ENCODE results near the gene ATP1A4. TPM values are rescaled to one million over a fixed set of nuclear protein-coding genes. Genes with fewer than 3 reads are reported as not detected.

ATP1A4 gene
- total and polyA plus RNA-seq, 9 of the 15 experiments (the other 6 are each of a cell fraction or from before 2014, with no cell fraction given): 0.07 TPM; not detected in 8

DNA sequence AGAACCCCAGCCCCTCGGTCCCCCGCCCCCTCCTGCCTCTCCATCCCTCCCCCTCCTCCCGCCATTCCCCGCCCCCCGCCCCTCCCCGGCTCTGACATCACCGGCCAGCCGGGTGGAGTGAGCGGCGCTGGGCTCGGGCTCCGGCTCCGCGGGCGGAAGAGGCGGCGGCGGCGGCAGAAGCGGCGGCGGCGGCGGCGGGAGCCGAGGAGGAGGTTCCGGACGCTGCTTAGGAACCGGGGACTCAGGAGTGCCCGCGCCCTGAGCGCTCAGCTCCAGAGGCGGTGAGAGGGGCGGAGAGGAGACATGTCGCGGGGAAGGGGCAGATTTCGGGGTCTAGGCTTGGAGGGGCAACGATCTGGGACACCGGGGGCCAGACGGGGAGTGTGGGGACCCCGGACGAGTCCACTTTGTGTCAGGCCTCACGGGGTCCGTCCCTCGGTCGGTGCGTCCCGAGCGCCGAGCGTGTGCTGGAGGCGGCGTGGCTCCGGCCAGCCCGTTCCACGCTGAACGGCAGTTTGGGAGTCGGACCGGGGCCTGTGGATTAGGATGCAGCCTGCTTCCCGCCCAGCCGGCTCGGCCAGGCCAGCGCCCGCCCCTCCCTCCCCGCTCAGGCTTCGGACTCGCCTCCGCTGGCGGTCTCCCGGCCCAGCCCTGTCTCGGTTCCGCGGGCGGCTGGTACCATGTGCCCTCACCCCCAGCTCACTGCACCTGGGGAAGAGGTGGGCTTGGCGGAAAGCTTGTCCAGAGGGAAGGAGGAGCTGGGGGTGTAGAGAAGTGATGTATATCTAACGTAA lies 54.0 kb downstream of the ATP1A4 start, which contains the start of gene PEA15 (continued):
- no peak; the same call in 1 of the 2 replicates for TF ChIP-seq SIN3B (IDR thresholded peaks at IDR 0.05; ENCODE audit: low read depth)
- no peak for TF ChIP-seq HIVEP1 (CRISPR knock-in tag; IDR thresholded peaks at IDR 0.05)
- no peak for TF ChIP-seq SRSF9 (IDR thresholded peaks at IDR 0.05; ENCODE audit: borderline replicate concordance, low read depth, low read length)
- 0 out of 2 replicates have a peak, but pooled peaks have one; percentile 13 for TF ChIP-seq ZBTB7A (IDR thresholded peaks at IDR 0.05; ENCODE audit: borderline replicate concordance, control insufficient read depth, low read depth, low read length)
- TF ChIP-seq PRDM10 (IDR thresholded peaks at IDR 0.05; ENCODE audit: partially characterized antibody): peak; percentile 52
- TF ChIP-seq ATF1 (CRISPR knock-in tag; IDR thresholded peaks at IDR 0.05): no peak
- TF ChIP-seq ATF1 (tag; IDR thresholded peaks at IDR 0.05): no peak
- TF ChIP-seq, protein P1, sequence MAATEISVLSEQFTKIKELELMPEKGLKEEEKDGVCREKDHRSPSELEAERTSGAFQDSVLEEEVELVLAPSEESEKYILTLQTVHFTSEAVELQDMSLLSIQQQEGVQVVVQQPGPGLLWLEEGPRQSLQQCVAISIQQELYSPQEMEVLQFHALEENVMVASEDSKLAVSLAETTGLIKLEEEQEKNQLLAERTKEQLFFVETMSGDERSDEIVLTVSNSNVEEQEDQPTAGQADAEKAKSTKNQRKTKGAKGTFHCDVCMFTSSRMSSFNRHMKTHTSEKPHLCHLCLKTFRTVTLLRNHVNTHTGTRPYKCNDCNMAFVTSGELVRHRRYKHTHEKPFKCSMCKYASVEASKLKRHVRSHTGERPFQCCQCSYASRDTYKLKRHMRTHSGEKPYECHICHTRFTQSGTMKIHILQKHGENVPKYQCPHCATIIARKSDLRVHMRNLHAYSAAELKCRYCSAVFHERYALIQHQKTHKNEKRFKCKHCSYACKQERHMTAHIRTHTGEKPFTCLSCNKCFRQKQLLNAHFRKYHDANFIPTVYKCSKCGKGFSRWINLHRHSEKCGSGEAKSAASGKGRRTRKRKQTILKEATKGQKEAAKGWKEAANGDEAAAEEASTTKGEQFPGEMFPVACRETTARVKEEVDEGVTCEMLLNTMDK (IDR thresholded peaks at IDR 0.05; ENCODE audit: borderline replicate concordance, insufficient read depth, low read depth, low read length, poor library complexity, severe bottlenecking): no peak
- no peak for TF ChIP-seq SNAPC5 (CRISPR knock-in tag; IDR thresholded peaks at IDR 0.05)
- peak; percentile 68 for TF ChIP-seq SMAD4 (CRISPR knock-in tag; conservative IDR thresholded peaks at IDR 0.05)
- peak; percentile 77 for TF ChIP-seq RBFOX2 (IDR thresholded peaks at IDR 0.05; ENCODE audit: low read depth, low read length)
- no peak for TF ChIP-seq PURB (CRISPR knock-in tag; IDR thresholded peaks at IDR 0.05; ENCODE audit: low read depth)
- TF ChIP-seq HES1 (IDR thresholded peaks at IDR 0.05; ENCODE audit: low read depth): no peak
- TF ChIP-seq RFX1 (IDR thresholded peaks at IDR 0.05): no peak
- TF ChIP-seq STAT5B (CRISPR knock-in tag; IDR thresholded peaks at IDR 0.05): no peak
- TF ChIP-seq, protein P2, sequence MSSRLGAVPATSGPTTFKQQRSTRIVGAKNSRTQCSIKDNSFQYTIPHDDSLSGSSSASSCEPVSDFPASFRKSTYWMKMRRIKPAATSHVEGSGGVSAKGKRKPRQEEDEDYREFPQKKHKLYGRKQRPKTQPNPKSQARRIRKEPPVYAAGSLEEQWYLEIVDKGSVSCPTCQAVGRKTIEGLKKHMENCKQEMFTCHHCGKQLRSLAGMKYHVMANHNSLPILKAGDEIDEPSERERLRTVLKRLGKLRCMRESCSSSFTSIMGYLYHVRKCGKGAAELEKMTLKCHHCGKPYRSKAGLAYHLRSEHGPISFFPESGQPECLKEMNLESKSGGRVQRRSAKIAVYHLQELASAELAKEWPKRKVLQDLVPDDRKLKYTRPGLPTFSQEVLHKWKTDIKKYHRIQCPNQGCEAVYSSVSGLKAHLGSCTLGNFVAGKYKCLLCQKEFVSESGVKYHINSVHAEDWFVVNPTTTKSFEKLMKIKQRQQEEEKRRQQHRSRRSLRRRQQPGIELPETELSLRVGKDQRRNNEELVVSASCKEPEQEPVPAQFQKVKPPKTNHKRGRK (tag; IDR thresholded peaks at IDR 0.05): no peak

Data from K562 (cell line).